ENCODE data around the gene GPR4.
A peak's percentile ranks its signal among the peaks of the same experiment; 100 is the strongest.
"Not testable (repeated sequence)": the region's sequence is repeated elsewhere in the genome, so short reads cannot be mapped to it uniquely, and the experiment has no call there.

The GPR4 gene

GRCh38 chr19:45621976-45622503, 20.0 kb upstream of the GPR4 start:
- DNase-seq: no peak

- no peak for DNase-seq
Measured at GRCh38 chr19:45621389-45621788, 19.4 kb upstream of the GPR4 start.

DNA sequence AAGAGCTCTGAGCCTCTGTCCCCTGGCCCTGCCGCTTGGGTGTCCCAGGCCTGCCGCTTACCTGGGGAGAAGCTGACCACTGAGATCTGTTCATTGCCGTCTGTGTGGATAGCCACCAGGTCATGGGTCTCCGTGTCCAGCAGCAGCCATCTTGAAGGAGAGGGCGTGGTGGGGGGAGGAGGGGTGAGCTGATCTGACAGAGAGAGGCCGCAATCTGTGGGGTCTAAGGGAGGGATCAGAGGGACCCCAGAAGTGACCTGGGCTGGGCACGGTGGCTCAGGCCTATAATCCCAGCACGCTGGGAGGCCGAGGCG, 14.6 kb upstream of the GPR4 start:
- DNase-seq: no peak

DNA sequence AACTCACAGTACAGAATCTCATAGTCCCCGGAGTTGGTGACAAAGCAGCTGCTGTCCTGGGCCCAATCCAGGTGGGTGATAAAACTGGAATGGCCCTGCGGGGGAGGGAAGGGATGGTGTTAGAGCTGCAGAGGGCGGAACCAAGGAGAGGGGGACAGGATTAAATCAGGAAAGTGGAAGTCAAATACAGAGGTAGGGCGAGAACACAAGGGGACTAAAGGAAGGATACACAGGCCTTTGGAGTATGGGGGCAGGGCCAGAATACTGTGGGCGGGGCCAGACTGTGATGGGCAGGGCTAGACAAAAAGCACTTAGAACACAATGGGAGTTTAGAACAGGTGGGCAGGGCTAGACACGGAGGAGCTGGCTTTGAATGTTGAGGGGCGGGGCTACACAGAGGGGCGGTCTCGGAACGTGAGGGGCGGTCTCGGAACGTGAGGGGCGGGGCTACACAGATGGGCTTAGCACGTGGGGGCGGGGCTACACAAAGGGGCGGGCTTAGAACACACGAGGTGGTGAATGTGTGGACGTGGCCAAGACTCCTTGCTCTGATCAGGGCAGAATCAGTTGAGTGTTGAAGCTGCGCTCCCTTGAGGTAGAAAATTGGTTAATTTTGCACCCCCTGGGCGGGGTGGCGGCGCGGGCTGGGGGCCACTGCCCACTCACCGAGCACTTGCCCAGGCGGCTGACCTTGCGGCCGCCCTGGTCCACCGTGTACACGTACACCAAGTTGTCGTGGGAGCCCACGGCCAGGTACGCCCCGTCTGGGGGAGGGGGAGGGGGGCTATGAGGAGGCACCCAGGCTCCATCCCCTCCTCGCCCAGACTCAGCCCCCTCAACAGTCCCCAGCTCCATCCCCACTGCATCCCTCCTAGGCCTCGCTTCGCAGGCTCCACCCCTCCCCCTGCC, 14.0 kb upstream of the GPR4 start:
- peak; percentile 90 to 96 for DNase-seq

DNA sequence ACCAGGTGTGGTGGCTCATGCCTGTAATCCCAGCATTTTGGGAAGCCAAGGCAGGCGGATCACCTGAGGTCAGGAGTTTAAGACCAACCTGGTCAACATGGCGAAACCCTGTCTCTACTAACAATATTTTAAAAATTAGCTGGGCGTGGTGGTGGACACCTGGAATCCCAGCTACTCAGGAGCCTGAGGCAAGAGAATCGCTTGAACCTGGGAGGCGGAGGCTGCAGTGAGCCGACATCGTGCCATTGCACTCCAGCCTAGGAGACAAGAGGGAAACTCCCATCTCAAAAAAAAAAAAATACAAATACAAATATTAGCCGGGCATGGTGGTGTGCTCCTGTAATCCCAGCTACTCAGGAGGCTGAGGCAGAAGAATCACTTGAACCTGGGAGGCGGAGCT, 13.0 kb upstream of the GPR4 start:
- not testable (repeated sequence) for DNase-seq

GRCh38 chr19:45613926-45614725, 12.1 kb upstream of the GPR4 start:
- no peak for DNase-seq

- DNase-seq: no peak
Measured at GRCh38 chr19:45608948-45609347, 6.9 kb upstream of the GPR4 start.

DNA sequence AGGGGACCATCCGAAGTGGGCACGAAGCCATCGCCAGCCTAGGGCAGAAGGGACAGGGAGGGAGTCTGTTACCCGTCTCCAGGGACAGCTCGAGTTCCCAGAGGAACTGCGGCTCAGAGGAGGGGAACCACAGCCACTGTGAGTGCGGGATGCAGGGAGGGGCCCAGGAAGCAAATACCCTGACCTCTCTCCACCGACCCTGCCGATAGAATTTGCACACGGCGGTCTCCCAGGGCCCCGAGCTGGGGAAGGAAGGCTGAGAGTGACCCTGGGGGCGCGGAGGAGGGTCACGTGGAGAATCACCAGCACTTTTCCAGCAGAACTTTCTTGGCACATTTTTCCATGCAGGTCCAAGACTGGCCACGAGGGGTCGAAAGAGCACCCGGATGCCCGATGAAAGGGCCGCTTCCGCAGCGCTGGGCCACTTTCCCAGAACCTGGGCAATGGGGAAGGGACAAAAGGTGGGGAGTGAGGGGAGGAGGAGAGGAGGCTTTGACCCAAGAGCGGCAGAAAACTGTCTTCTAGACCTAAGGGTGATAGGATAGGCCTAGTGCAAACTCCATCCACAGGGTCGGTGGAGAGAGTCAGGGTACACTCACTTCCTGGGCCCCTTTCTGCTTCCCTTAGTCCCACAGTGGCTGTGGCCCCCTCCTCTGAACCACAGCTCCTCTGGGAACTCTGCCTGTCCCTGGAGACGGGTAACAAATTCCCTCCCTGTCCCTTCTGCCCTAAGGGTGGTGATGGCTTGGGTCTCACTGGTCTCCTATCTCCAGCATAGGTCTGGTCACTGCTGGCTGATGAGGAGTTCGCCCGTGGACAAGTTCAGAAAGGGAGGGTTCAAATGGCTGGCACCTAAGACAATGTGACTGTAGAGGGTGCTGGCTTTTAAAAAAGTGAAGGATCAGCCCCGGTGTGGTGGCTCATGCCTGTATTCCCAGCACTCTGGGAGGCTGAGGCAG, 5.3 kb upstream of the GPR4 start:
- DNase-seq: peak in 1 of 2 experiments; percentile 9

- DNase-seq: no peak
Measured at GRCh38 chr19:45601115-45601514, 897 bp downstream of the GPR4 start.

DNA sequence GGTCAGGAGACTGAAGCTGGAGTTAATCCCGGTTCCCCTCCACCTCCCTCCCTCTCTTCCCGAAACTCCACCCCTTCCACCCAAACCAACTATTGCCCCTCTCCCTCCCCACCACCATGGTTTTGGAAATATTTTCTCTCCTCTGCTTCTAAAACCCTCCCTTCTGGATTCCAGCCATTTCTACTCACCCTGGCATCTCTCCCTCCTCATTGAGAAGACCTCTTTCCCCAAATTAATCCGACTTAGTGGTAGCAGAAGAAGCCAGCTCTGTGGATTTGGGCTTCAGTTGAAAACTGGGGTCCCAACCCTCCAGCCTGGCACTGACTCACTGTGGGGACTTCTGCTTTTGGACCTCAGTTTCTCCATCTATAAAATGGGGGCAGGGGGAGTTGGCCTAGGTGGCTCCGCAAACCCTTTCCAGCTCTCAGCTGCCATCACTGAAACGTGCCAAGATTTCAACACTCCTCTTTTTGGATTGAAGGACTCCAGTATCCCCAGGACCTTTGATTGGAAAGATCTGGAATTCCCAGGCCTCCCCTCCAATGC, 1.6 kb downstream of the GPR4 start:
- no peak for DNase-seq

- no peak for DNase-seq
Measured at GRCh38 chr19:45599286-45599685, 2.7 kb downstream of the GPR4 start.

DNA sequence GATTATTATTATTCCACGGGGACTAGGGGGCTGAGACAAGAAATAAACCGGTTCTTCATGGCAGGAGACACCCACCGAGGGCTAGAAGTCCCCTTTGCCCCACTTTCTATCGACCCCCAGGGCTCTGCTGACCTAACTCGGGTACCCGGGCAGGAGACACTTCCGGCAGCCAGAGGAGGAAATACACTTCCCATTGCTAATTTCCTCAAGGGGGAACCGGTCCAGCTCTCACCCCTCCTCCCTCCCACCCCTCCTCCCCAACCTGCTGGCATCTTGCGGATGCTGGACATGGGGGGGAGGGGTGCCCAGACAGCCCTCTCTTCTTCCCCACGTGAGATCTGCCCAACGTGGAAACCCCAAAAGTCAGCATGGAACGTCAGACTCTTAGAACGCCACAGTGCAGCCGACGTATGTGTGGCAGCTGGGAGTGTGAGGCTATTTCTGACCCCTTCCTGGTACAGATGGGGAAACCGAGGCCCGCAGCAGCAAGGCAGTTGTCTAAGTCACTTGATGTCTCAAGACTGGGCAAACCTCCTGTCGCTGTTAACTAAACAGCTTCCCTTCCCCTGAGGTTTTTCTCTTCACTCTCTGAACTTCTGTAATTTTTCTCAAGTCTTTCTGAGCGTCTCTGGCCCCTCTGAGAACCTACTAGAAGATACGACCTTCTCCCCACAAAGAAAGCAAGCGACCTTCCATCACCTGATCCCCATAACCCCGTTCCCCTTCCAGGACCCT, 3.6 kb downstream of the GPR4 start:
- no peak for DNase-seq

- DNase-seq: no peak
Measured at GRCh38 chr19:45597425-45598111, 4.4 kb downstream of the GPR4 start.

GRCh38 chr19:45595814-45596213, 6.2 kb downstream of the GPR4 start:
- DNase-seq: no peak

DNA sequence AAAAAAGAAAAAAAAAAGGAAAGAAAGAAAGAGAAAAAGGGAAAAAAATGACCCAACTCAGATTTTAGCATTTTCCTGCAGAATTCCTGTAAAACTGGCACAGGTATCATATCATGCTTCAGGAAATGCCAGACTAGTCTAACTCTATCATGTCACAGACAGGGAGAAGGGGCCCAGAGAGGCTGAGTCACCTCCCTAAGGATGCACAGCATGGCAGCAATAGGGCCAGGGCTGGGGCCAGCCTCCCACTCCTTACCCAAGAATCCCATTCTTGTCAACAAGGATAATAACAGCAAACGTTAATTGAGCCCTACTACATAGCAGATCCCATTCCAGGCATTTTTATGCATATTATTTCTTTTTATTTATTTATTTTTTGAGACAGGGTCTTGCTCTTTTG, 8.5 kb downstream of the GPR4 start:
- DNase-seq: no peak

GRCh38 chr19:45592366-45592765, 9.6 kb downstream of the GPR4 start:
- DNase-seq: no peak

GRCh38 chr19:45591638-45592005, 10.4 kb downstream of the GPR4 start:
- no peak for DNase-seq

DNA sequence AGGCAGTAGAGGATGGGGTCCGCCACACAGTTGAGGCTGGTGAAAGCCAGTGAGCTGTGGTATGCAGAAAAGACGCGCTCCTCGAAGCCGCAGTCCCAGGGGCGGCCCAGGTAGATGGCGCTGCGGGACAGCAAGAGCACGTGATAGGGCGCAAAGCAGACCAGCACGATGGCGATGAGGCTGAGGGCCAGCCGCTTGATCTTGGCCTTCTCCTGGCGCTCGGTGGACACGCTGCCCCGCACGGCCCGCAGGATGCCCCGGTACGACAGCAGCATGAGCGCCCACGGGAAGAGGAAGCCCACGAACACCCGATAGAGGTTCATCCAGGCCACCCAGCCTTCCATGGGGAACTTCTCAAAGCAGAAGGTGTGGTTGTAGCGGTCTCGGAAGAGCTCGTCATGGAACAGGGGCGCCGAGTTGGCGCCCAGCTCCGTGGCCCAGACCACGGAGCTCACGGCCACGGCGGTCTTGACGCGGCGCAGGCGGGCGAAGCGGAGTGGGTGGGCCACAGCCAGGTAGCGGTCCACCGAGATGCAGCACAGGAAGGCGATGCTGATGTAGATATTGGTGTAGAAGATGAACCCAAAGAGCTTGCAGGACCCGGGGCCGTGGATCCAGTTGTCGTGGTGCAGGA, 10.9 kb downstream of the GPR4 start:
- DNase-seq: no peak

- DNase-seq: no peak
Measured at GRCh38 chr19:45590300-45591003, 11.6 kb downstream of the GPR4 start.

- no peak for DNase-seq
Measured at GRCh38 chr19:45589768-45590167, 12.2 kb downstream of the GPR4 start.

Data from NCI-H187 (cell line).